Activated CD4-positive, alpha-beta T cell treated with anti-CD3 and anti-CD28 coated beads, Interleukin-10, Interleukin-2, amounts not matched to agents 100 ng/mL and 50 ng/mL, durations not matched to agents 16 hours and 8 hours (primary cell): Measurements from ENCODE around the gene ACOT6.
"Not testable (repeated sequence)": the region's sequence is repeated elsewhere in the genome, so short reads cannot be mapped to it uniquely, and the experiment has no call there.

Experiments
- DNase-seq: peaks from one replicate; pipeline ENCODE4 v3.0.0-alpha.2; 2020

The ACOT6 gene

GRCh38 chr14:73659202-73659601 is 46.9 kb downstream of the ACOT6 start:
- not testable (repeated sequence) for DNase-seq

GRCh38 chr14:73660511-73660910 is 48.2 kb downstream of the ACOT6 start:
- DNase-seq = no peak

- DNase-seq = no peak
Observed at GRCh38 chr14:73661872-73662271, 49.6 kb downstream of the ACOT6 start.

- no peak for DNase-seq
Observed at GRCh38 chr14:73662487-73662943, 50.2 kb downstream of the ACOT6 start.

- no peak for DNase-seq
Observed at GRCh38 chr14:73663548-73664212, 51.4 kb downstream of the ACOT6 start.

GRCh38 chr14:73665130-73665529 is 52.8 kb downstream of the ACOT6 start:
- no peak for DNase-seq

GRCh38 chr14:73666583-73666982 is 54.3 kb downstream of the ACOT6 start:
- DNase-seq = no peak

- no peak for DNase-seq
Observed at GRCh38 chr14:73667854-73668253, 55.5 kb downstream of the ACOT6 start.
